ENCODE results near the gene RASAL2.

RASAL2 gene

GRCh38 chr1:178393370-178393769 lies 299.5 kb downstream of the RASAL2 start:
- DNase-seq (ENCODE audit: low spot score), result no peak

- DNase-seq (ENCODE audit: low spot score), result no peak
Measured at GRCh38 chr1:178396789-178397188, 302.9 kb downstream of the RASAL2 start.

DNA sequence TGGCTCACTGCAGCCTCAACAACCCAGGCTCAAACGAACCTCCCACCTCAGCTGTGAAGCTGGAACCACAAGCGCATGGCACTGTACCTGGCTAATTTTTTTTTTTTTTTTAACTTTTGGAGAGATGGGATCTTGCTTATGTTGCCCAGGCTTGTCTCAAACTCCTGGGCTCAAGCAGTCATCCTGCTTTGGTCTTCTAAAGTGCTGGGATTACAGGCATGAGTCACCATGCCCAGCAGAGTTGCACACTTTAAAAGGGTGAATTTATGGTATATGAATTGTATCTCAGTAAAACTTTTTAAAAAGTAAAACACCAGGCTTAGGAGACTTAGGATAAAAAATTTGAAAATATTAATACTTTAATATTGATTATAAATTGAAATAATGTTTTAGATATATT lies 303.8 kb downstream of the RASAL2 start:
- no peak for DNase-seq (ENCODE audit: low spot score)

DNA sequence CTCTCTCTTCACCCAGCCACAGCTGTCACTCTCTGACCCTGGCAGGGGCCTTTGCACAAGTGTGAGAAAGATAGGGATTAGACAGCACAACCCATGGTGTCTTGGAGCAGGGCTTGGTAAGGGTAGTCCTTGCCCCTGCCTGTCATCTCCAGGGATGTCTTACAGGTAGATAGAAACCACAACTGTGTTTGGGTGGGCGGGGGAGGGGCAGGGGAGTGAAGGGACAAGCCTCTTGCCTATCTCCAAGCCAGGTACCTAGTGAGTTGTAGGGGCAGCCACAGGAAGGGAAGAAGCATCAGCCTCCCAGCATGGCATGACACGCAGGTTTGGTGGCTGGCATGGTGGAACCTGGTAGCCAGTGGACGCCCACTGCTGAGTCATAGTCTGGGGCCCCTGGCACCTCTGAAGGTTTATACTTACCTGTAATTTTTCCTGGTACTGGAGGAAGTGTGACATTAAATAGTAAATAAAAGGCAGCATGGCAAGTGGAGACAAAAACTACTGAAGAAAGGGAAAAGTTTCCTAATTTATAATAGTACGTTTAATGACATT lies 305.3 kb downstream of the RASAL2 start:
- DNase-seq (ENCODE audit: low spot score), result no peak

DNA sequence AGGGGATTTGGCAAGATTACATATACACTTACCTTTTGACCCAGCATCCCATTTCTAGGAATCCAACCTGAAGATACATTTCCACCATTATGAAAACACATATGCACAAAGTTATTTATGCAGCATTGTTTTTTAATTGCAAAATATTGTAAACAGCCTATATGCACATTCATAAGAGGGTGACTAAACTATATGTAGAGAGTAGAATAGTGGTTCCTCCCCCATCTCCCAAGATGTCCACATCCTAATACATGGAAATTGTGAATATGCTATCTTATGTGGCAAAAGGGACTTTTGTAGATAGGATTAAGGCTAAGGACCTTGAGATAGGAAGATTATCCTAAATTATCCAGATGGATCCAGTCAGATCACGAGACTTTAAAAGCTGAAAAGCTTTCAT lies 311.2 kb downstream of the RASAL2 start:
- DNase-seq (ENCODE audit: low spot score), result no peak

GRCh38 chr1:178407215-178407614 lies 313.3 kb downstream of the RASAL2 start:
- DNase-seq (ENCODE audit: low spot score), result no peak

DNA sequence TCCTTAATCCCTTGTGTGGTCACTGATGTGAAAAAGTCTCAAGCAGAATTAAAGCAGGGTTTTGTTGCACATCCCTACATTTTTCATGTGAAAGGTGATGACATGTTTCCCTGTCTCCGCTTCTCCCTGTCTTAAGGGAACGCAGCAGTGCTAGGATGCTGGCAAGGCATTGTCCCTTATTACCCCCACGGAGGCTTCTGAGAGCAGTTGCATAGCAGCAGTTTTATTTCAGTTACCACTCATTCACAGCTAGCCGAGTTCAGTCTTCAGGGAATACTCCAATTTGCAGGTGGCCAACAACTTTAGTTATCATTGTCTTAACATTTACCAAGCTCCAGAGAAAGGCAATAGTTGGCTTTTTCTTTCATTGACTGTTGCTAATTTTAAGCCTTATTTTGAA lies 313.8 kb downstream of the RASAL2 start:
- DNase-seq (ENCODE audit: low spot score), result no peak

DNA sequence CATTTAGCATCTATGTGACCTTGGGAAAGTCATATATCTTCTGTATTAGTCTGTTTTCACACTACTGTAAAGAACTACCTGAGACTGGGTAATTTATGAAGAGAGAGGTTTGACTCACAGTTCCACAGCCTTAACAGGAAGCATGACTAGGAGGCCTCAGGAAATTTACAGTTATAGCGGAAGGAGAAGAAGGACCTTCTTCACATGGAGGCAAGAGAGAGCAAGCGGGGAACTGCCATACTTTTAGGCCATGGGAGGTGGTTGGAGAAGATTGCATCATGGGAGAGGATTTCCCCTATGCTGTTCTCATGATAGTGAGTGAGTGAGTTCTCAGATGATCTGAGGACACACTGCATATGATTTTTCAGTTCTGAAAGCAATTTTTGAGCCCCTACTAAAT lies 315.0 kb downstream of the RASAL2 start:
- DNase-seq (ENCODE audit: low spot score), result no peak

DNA sequence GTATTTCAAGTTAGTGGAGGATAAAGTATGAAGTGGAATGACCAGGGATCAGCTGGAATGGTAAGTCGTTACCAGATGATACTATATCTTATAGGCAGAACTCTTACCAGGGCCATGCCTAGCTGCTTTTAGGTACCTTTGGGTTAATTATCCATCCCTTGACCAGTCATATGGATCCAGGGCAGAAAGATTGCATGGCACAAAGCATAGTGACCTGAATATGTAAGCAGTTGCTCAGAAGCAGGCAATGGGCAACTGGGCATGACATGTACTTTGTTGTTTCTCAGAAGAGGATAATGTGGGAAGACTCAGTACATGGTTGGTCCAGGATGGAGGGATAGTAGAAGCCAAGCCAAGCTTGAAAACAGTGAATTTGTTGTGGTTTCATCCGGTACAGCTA lies 315.6 kb downstream of the RASAL2 start:
- no peak for DNase-seq (ENCODE audit: low spot score)

- DNase-seq (ENCODE audit: low spot score), result no peak
Measured at GRCh38 chr1:178411756-178412399, 318.0 kb downstream of the RASAL2 start.

DNA sequence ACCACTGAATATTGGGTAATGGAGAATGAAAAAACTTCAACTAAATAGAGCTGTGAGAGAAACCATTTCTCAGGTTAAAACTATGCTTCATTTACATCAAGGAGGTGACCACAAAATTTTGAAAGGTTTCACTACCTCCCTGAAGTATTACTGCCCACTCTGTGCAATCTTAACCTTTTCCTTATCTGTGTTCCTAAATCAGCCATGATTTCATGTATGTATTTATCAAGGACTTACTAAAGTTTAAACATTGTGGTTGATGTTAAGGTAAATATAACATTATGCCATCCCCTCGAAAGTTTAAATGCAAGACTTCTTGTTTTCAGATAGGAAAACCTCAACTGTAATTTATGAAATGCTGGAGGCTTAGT lies 318.5 kb downstream of the RASAL2 start:
- no peak for DNase-seq (ENCODE audit: low spot score)

GRCh38 chr1:178417858-178418257 lies 324.0 kb downstream of the RASAL2 start:
- DNase-seq (ENCODE audit: low spot score), result no peak

DNA sequence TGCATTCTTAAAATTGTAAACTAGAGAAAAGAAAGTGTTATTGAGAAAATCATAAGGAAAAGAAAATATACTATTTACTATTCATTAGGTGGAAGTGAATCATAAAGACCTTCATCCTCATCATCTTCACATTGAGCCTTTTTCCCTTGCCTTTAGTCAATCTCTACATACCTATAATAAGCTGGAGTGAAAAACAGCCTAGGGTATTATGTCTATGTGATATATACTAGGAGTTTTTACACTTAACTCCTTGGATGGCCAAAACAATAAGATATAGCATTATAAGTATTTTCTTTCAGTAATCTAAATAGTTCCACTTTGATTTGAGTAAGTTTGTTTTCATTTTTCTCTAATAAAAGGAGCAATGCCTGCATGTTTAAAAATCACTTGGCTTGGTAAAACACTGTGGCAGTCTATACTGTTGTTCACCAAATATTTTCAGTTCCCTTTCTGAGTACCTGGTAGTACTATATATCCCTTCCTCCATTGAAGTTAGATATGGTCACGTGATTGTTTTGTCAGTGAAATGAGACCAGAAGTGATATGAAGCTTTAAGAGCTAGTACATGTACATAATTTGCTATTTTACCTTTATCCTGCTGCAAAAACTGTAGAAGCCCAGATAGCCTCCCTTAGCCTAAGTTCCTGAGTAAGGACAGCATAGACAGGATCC lies 324.5 kb downstream of the RASAL2 start:
- DNase-seq (ENCODE audit: low spot score), result no peak

DNA sequence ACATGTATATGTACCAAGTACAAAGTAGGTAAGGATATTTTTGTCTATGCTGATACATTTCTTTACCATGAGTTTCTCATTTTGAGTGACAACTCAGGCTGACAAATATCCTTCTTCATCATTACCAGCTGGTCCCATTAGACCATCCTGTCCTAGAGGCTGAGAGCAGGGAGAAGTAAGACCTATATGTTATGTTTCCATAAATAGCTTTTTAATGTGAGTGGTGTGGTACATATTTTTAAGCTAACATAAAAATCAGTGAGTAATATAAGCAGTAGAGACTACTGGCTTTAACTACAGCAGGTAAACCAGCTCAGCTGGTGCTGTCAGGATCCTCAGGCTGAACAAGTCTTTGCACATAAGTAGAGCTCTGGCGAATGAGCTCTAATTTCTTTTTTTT lies 340.5 kb downstream of the RASAL2 start:
- DNase-seq (ENCODE audit: low spot score), result no peak

DNA sequence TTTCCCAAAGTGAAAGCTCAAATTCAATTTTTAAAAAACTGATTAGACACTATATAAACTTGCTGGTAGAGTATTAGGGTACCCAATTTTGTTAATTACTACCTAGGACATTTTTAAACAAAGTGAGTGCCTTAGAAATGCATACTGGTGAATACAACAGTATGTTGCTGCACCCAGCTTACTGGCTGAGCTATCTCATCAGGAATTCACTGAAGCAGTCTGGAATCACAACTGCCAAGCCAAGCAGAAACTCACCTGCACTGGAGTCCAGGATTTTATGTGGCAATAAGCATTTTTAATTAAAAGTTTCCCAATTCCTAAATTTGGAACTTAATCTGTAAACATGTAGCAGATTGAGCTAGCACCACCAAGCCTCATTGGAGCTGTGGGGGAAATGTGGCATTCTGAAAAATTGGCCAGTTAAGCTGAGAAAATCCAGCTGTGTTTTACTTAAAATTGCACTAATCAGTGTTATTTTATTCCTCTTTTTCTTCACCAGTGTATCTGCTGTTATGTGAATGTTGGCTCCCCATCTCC lies 341.1 kb downstream of the RASAL2 start:
- no peak for DNase-seq (ENCODE audit: low spot score)

- no peak for DNase-seq (ENCODE audit: low spot score)
Measured at GRCh38 chr1:178436899-178437298, 343.0 kb downstream of the RASAL2 start.

DNA sequence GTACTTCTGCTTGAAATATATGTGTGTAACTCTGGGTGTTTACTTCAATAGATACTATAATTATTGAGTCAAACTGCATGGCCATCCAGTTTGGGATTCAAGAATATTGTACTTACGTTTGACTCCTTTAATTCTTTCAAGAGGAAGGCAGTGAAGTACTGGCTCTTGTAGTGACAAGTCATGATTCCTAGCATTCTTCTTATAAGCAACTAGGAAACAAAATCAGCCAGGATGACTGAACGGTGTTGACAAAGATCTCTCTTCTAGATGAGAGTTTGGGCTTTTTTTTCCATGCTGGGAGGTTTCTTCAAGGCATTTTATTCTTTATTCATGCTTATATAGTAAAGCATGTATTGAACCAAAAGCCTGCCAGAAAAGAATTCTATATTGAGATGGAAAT lies 344.5 kb downstream of the RASAL2 start:
- DNase-seq (ENCODE audit: low spot score), result no peak

GRCh38 chr1:178442925-178443324 lies 349.0 kb downstream of the RASAL2 start:
- DNase-seq (ENCODE audit: low spot score), result no peak

DNA sequence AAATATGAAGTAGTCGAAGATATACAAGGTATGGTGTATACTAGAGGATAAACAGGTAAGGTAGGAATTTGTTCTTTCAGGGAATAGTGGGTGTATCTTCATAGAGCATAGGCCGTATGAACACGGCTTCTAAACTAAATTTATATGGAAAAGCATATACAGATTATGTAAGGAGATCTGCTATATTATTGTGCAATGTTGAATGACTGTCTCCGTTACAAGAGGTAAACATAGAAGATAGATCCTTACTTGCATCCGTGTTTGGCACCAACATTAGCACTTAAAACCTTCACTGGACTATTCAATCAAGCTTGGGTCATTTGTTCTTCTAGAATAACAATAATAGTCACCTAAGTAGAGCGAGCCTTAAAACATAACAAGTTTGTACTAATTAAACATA lies 357.0 kb downstream of the RASAL2 start:
- DNase-seq (ENCODE audit: low spot score), result no peak

DNA sequence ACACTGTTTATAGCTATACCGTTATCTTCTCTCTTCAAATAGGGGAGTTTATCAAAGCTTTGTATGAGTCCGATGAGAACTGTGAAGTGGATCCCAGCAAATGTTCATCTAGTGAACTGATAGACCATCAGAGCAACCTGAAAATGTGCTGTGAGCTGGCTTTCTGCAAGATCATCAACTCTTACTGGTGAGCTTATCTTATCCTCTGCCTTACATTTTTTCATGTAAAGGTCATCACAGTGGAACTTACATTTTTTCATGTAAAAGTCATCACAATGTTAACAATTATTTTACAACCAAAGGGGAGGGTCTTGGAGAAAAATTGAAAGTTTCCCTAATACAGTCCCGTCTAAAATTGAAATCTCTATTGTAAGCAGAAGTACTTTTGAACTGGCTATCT lies 357.6 kb downstream of the RASAL2 start:
- no peak for DNase-seq (ENCODE audit: low spot score)

GRCh38 chr1:178452013-178452412 lies 358.1 kb downstream of the RASAL2 start:
- DNase-seq (ENCODE audit: low spot score), result no peak

DNA sequence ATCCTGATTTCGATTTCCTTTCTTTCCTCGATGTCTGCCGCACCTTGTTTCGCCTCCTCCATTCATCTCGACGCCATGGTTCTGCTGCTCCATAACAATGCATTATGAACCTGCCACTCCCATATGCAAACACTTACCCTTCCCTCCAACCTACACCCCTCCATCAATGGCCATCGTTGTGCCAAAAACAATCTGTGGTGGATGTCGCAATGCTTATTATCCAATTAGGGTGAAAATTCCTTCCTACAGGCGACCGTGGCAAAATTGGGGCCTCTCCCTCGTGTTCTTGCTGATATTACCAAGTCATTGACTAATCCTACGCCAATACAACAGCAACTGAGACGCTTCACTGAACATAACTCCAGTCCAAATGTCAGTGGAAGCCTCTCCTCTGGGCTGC lies 362.6 kb downstream of the RASAL2 start:
- no peak for DNase-seq (ENCODE audit: low spot score)

DNA sequence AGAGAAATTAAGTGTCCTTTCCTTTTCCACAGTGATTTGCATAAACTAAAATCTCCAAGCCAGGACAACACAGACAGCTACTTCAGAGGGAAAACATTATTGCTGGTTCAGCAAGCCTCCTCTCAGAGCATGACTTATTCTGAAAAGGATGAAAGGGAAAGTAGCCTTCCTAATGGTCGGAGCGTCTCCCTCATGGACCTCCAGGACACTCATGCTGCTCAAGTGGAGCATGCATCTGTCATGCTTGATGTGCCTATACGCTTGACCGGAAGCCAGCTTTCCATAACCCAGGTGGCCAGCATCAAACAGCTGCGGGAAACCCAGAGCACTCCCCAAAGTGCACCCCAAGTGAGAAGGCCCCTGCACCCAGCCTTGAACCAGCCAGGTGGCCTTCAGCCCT lies 363.7 kb downstream of the RASAL2 start:
- DNase-seq (ENCODE audit: low spot score), result no peak

GRCh38 chr1:178458203-178458602 lies 364.3 kb downstream of the RASAL2 start:
- DNase-seq (ENCODE audit: low spot score), result no peak
